GM23338 (cell line): ENCODE results near the gene FBXO47.

ENCODE experiments used
- CREB1 ChIP-seq: fragments of 250-450 bp; sonication (Bioruptor Pico); IDR thresholded peaks from 2 replicates; pipeline ENCODE4 v1.5.0; 2020; ENCODE audit warnings: low read depth, mild to moderate bottlenecking, moderate library complexity
- EZH2 ChIP-seq: fragments of 200-600 bp; sonication (generic); IDR thresholded peaks from one replicate; pipeline ENCODE4 v1.8.0; 2017; ENCODE audit warnings: antibody characterized with exemption, mild to moderate bottlenecking, low read depth; ENCODE audit not compliant: unreplicated experiment
- EZH2phosphoT487 ChIP-seq: fragments of 200-600 bp; sonication (generic); IDR thresholded peaks from one replicate; pipeline ENCODE4 v1.8.1; 2018; ENCODE audit warnings: antibody characterized with exemption; ENCODE audit not compliant: unreplicated experiment
- JUNB ChIP-seq: IDR thresholded peaks from one replicate; pipeline ENCODE4 v1.6.1; 2016; ENCODE audit warnings: antibody characterized with exemption; ENCODE audit not compliant: unreplicated experiment
- NANOG ChIP-seq: IDR thresholded peaks from 2 replicates; pipeline ENCODE4 v1.6.1; 2016; ENCODE audit warnings: antibody characterized with exemption, borderline replicate concordance
- POLR2AphosphoS5 ChIP-seq: IDR thresholded peaks from 2 replicates; pipeline ENCODE4 v1.6.1; 2016; ENCODE audit warnings: antibody characterized with exemption, low read depth
- REST ChIP-seq: IDR thresholded peaks from one replicate; pipeline ENCODE4 v1.6.1; 2018; ENCODE audit warnings: antibody characterized with exemption; ENCODE audit not compliant: unreplicated experiment
- STAT1 ChIP-seq: IDR thresholded peaks from one replicate; pipeline ENCODE4 v1.6.1; 2016; ENCODE audit warnings: antibody characterized with exemption; ENCODE audit not compliant: unreplicated experiment
- ZNF114 ChIP-seq: fragments of 250-450 bp; sonication (Bioruptor Pico); IDR thresholded peaks from 2 replicates; pipeline ENCODE4 v1.5.0; 2020; ENCODE audit warnings: mild to moderate bottlenecking, moderate library complexity
- ZNF331 ChIP-seq: fragments of 250-450 bp; sonication (Bioruptor Pico); IDR thresholded peaks from 2 replicates; pipeline ENCODE4 v1.5.0; 2020; ENCODE audit warnings: low read depth, mild to moderate bottlenecking, moderate library complexity
- TF ChIP-seq, protein P1 (sequence below), 2 experiments: fragments of 200-600 bp in 1 of 2; sonication (generic) in 1 of 2; conservative IDR thresholded peaks; 2 replicates each; pipeline versions ENCODE4 v1.5.1 to v1.6.1; 2016 to 2017; ENCODE audit warnings: antibody characterized with exemption in 2 of 2, low read depth in 2 of 2, mild to moderate bottlenecking in 2 of 2, moderate library complexity in 1 of 2
- TF ChIP-seq, protein P2 (sequence below): IDR thresholded peaks from 2 replicates; pipeline ENCODE4 v1.6.1; 2016; ENCODE audit warnings: antibody characterized with exemption

- TF ChIP-seq, protein P1, sequence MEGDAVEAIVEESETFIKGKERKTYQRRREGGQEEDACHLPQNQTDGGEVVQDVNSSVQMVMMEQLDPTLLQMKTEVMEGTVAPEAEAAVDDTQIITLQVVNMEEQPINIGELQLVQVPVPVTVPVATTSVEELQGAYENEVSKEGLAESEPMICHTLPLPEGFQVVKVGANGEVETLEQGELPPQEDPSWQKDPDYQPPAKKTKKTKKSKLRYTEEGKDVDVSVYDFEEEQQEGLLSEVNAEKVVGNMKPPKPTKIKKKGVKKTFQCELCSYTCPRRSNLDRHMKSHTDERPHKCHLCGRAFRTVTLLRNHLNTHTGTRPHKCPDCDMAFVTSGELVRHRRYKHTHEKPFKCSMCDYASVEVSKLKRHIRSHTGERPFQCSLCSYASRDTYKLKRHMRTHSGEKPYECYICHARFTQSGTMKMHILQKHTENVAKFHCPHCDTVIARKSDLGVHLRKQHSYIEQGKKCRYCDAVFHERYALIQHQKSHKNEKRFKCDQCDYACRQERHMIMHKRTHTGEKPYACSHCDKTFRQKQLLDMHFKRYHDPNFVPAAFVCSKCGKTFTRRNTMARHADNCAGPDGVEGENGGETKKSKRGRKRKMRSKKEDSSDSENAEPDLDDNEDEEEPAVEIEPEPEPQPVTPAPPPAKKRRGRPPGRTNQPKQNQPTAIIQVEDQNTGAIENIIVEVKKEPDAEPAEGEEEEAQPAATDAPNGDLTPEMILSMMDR (conservative IDR thresholded peaks at IDR 0.05; ENCODE audit: low read depth in 2 of 2) = no peak
- TF ChIP-seq CREB1 (CRISPR knock-in tag) (no peak), EZH2 (no peak), STAT1 (no peak), EZH2phosphoT487 (no peak), POLR2AphosphoS5 (no peak), REST (no peak), JUNB (no peak), NANOG (no peak), ZNF331 (CRISPR knock-in tag) (no peak), ZNF114 (CRISPR knock-in tag) (no peak)
- TF ChIP-seq, protein P2, sequence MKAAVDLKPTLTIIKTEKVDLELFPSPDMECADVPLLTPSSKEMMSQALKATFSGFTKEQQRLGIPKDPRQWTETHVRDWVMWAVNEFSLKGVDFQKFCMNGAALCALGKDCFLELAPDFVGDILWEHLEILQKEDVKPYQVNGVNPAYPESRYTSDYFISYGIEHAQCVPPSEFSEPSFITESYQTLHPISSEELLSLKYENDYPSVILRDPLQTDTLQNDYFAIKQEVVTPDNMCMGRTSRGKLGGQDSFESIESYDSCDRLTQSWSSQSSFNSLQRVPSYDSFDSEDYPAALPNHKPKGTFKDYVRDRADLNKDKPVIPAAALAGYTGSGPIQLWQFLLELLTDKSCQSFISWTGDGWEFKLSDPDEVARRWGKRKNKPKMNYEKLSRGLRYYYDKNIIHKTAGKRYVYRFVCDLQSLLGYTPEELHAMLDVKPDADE = no peak
Measured at GRCh38 chr17:39009581-39010001, 42.4 kb upstream of the FBXO47 start.
